Esophagus muscularis mucosa (tissue), 4 donors: ENCODE results near the gene ANKFY1. TPM values are rescaled to one million over a fixed set of nuclear protein-coding genes. Genes with fewer than 3 reads are reported as not detected.
A peak's percentile ranks its signal among the peaks of the same experiment; 100 is the strongest.

ENCODE experiments used
- DNase-seq: peaks from one replicate; pipeline ENCODE4 v3.0.0-alpha.2; 2017; ENCODE audit errors: extremely low spot score
- H3K27ac ChIP-seq, 4 donors: fragments of 200-600 bp; sonication (generic); replicated peaks in 1 of 4; 1 replicate in 3 of 4; 2 replicates in 1 of 4; pipeline ENCODE4 v1.5.1; 2016 to 2019; ENCODE audit warnings: mild to moderate bottlenecking in 1 of 4
- H3K27me3 ChIP-seq, 4 donors: fragments of 200-600 bp; sonication (generic); one replicate each; pipeline versions ENCODE4 v1.5.1 to v1.6.0; 2016 to 2019
- H3K36me3 ChIP-seq, 4 donors: fragments of 200-600 bp; sonication (generic); one replicate each; pipeline ENCODE4 v1.5.1; 2016 to 2019
- H3K4me1 ChIP-seq, 4 donors: fragments of 200-600 bp; sonication (generic); one replicate each; pipeline ENCODE4 v1.5.1; 2016 to 2019
- H3K4me3 ChIP-seq, 4 donors: fragments of 200-600 bp; sonication (generic); 1 replicate in 2 of 4; 2 replicates in 2 of 4; pipeline ENCODE4 v1.5.1; 2016 to 2019; ENCODE audit warnings: mild to moderate bottlenecking in 4 of 4, moderate library complexity in 1 of 4
- H3K9me3 ChIP-seq, 4 donors: fragments of 200-600 bp; sonication (generic); 1 replicate in 3 of 4; 2 replicates in 1 of 4; pipeline ENCODE4 v1.5.1; 2016 to 2019
- CTCF ChIP-seq, 3 experiments: fragments of 200-600 bp in 2 of 3; fragments of 450-650 bp in 1 of 3; sonication (generic) in 2 of 3; IDR thresholded peaks; one replicate each; pipeline ENCODE4 v1.5.1; 2017 to 2019; ENCODE audit warnings: antibody characterized with exemption in 3 of 3, mild to moderate bottlenecking in 2 of 3, moderate library complexity in 1 of 3
- EP300 ChIP-seq: sonication (generic); formaldehyde crosslinking; IDR thresholded peaks from one replicate; pipeline ENCODE4 v1.6.1; 2017; ENCODE audit warnings: antibody characterized with exemption
- POLR2A ChIP-seq: fragments of 450-650 bp; IDR thresholded peaks from one replicate; pipeline ENCODE4 v1.6.1; 2017; ENCODE audit warnings: antibody characterized with exemption, moderate library complexity, mild to moderate bottlenecking, low read depth
- POLR2AphosphoS5 ChIP-seq, 2 donors: sonication (generic); formaldehyde crosslinking; IDR thresholded peaks; one replicate each; pipeline ENCODE4 v1.6.1; 2017; ENCODE audit warnings: antibody characterized with exemption in 2 of 2
- WGBS: methylation state at CpG from one replicate; pipeline ENCODE4 v1.1.5; 2018; 5-methylcytosine and 5-hydroxymethylcytosine counted together
- intact Hi-C: fragments of 100-400 bp; cut with DNase I; formaldehyde crosslinking; loops from one replicate; pipeline ENCODE4 v1.15.1; 2023
- total RNA-seq, 4 donors: library from RNA; depleted of rRNA; stranded (reverse); fragments of >200 nt; gene quantifications; one replicate each; pipeline versions ENCODE4 v1.1.0 to v1.2.1, GENCODE V29; 2016

ANKFY1 gene
- total RNA-seq, 4 donors from 2014 or later = 28.2 to 41.0 (median 36.7) TPM

DNA sequence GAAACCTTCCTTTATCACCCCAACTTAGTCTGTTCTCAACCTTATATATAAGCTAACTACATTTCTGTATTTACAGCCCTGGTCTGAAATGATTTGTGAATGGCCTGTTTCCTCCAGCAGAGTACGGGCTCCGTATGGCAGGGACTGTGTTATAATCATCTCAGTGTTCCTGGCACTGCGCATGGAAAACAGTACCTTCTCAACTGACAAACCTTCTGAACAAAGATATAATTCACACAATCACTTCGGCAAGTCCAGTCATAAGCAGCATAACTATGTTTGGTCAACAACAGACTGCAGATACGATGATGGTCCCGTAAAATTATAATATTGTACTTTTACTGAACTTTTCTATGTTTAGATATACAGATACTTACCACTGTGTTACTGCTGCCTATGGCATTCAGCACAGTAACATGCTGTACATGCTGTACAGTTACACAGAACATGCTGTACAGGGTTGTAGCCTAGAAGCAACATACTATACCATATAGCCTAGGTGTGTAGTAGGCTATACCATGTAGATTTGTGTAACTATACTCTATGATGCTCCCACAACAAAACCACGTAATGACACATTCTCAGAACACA lies 30.0 kb downstream of the ANKFY1 start:
- Histone ChIP-seq H3K9me3 (no peaks in the 10 kb centered on the region), H3K36me3 (peaks cover 0 to 34% (median 12%) of the 10 kb centered on the region in 4 donors), H3K27me3 (no peaks in the 10 kb centered on the region), H3K27ac (peak overlapping the region; percentile 87 to 90 (median 88)), H3K4me1 (peaks cover 69 to 84% (median 82%) of the 10 kb centered on the region in 4 donors), H3K4me3 (no peak overlapping the region)
- WGBS = 65% methylated on average over 7 of the region's 7 CpGs
- intact Hi-C loops = no loop called here
- TF ChIP-seq EP300 (no peak), CTCF (IDR thresholded peaks at IDR 0.05) (peak in 1 of 3 experiments; percentile 7), POLR2A (no peak), POLR2AphosphoS5 (IDR thresholded peaks at IDR 0.05) (peak; percentile 65 to 66)
- DNase-seq = no peak

DNA sequence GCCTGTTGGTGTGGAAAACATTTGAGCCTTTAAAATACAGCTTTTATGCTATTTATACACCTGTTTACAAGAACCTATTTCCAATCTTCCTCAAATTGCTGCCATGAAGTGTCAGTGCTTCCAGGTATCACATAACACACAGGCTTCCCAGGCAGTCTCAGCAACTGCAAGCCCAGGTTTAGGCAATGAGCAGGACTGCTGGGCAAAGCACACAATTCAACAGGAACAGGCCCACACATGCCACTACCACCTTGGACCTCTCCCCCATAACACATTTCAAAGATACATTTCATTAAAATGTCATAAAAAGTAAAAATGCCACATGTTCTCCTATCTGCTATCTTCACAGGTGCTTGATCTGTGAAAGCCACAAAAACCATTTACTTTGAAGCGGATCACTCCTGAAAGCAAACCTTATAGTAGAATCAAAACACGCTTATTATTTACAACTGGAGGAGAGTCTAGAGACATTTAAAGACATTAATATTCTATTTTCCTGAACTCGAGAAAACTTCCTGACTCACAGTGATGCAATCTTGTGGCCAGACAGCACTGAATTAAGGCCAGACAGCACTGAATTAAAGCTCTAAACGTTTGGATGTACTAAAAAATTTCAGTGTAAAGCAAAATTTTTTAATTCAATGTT lies 31.5 kb downstream of the ANKFY1 start:
- Histone ChIP-seq H3K9me3 (no peaks in the 10 kb centered on the region), H3K4me3 (no peak overlapping the region), H3K4me1 (peaks cover 69 to 95% (median 90%) of the 10 kb centered on the region in 4 donors), H3K27me3 (no peaks in the 10 kb centered on the region), H3K27ac (peak overlapping the region; percentile 87 to 90 (median 88)), H3K36me3 (peaks cover 0 to 28% (median 4%) of the 10 kb centered on the region in 4 donors)
- 62% methylated on average over 4 of the region's 4 CpGs for WGBS
- TF ChIP-seq POLR2A = no peak
- no peak for TF ChIP-seq POLR2AphosphoS5 (IDR thresholded peaks at IDR 0.05)
- TF ChIP-seq EP300 = no peak
- TF ChIP-seq CTCF (IDR thresholded peaks at IDR 0.05) = no peak
- intact Hi-C loops = no loop called here
- DNase-seq = no peak

- intact Hi-C loops = no loop called here
- no peaks in the 10 kb centered on the region for H3K9me3 ChIP-seq
- H3K4me3 ChIP-seq = peak overlapping the region; percentile 6 to 40 (median 26)
- peaks cover 53 to 73% (median 69%) of the 10 kb centered on the region in 4 donors for H3K4me1 ChIP-seq
- no peaks in the 10 kb centered on the region for H3K27me3 ChIP-seq
- 27% methylated on average over 8 of the region's 8 CpGs for WGBS
- peaks cover 0 to 18% (median 4%) of the 10 kb centered on the region in 4 donors for H3K36me3 ChIP-seq
- peak in 1 of 3 experiments; percentile 8 for TF ChIP-seq CTCF (IDR thresholded peaks at IDR 0.05)
- no peak for TF ChIP-seq POLR2A
- TF ChIP-seq POLR2AphosphoS5 (IDR thresholded peaks at IDR 0.05) = peak; percentile 92 to 99
- peak; percentile 57 for TF ChIP-seq EP300
- H3K27ac ChIP-seq = peak overlapping the region; percentile 87 to 90 (median 88)
- DNase-seq = peak; percentile 94
These were observed 33.9 kb downstream of the ANKFY1 start for GRCh38 chr17:4229627-4230541.

GRCh38 chr17:4221899-4222659 lies 41.7 kb downstream of the ANKFY1 start:
- no peaks in the 10 kb centered on the region for H3K27me3 ChIP-seq
- peaks cover 17 to 21% (median 19%) of the 10 kb centered on the region in 4 donors for H3K4me1 ChIP-seq
- peak; percentile 42 for DNase-seq
- WGBS = 94% methylated on average over 31 of the region's 47 CpGs
- no peak overlapping the region for H3K4me3 ChIP-seq
- TF ChIP-seq POLR2AphosphoS5 (IDR thresholded peaks at IDR 0.05) (no peak), EP300 (no peak), CTCF (IDR thresholded peaks at IDR 0.05) (no peak), POLR2A (no peak)
- H3K9me3 ChIP-seq = no peaks in the 10 kb centered on the region
- peak overlapping the region; percentile 80 to 83 (median 81) for H3K27ac ChIP-seq
- peaks cover 0 to 26% (median 6%) of the 10 kb centered on the region in 4 donors for H3K36me3 ChIP-seq
- intact Hi-C loops = no loop called here
